ENCODE measurements around the gene UBTF.

The UBTF gene

GRCh38 chr17:44198721-44199552 is 20.5 kb downstream of the UBTF start:
- peak in 1 of 2 donors; percentile 25 for DNase-seq (ENCODE audit: low read depth in 1 of 2, low spot score in 1 of 2)

GRCh38 chr17:44197980-44198720 is 21.3 kb downstream of the UBTF start:
- DNase-seq (ENCODE audit: low read depth in 1 of 2, low spot score in 1 of 2), result peak in 1 of 2 donors; percentile 42

- no peak for DNase-seq (ENCODE audit: low read depth in 1 of 2, low spot score in 1 of 2)
Measured at GRCh38 chr17:44197107-44197506, 22.4 kb downstream of the UBTF start.

- DNase-seq (ENCODE audit: low read depth in 1 of 2, low spot score in 1 of 2), result no peak
Measured at GRCh38 chr17:44193326-44194084, 26.0 kb downstream of the UBTF start.

GRCh38 chr17:44192750-44193149 is 26.7 kb downstream of the UBTF start:
- DNase-seq (ENCODE audit: low read depth in 1 of 2, low spot score in 1 of 2), result no peak

GRCh38 chr17:44191941-44192496 is 27.5 kb downstream of the UBTF start:
- DNase-seq (ENCODE audit: low read depth in 1 of 2, low spot score in 1 of 2), result no peak

- DNase-seq (ENCODE audit: low read depth in 1 of 2, low spot score in 1 of 2), result no peak
Measured at GRCh38 chr17:44191369-44191768, 28.1 kb downstream of the UBTF start.

- no peak for DNase-seq (ENCODE audit: low read depth in 1 of 2, low spot score in 1 of 2)
Measured at GRCh38 chr17:44190481-44190880, 29.0 kb downstream of the UBTF start.

- no peak for DNase-seq (ENCODE audit: low read depth in 1 of 2, low spot score in 1 of 2)
Measured at GRCh38 chr17:44188576-44189403, 30.7 kb downstream of the UBTF start.

- no peak for DNase-seq (ENCODE audit: low read depth in 1 of 2, low spot score in 1 of 2)
Measured at GRCh38 chr17:44187131-44187899, 32.2 kb downstream of the UBTF start.

- peak; percentile 99 for DNase-seq (ENCODE audit: low read depth in 1 of 2, low spot score in 1 of 2)
Measured at GRCh38 chr17:44186307-44187130, 33.0 kb downstream of the UBTF start, which contains the start of gene TMUB2. Gene TMUB2 (plus strand): TSS chr17:44186972. CDS start chr17:44187709, 737 bp downstream.

GRCh38 chr17:44184212-44184810 is 35.2 kb downstream of the UBTF start:
- DNase-seq (ENCODE audit: low read depth in 1 of 2, low spot score in 1 of 2), result no peak

- no peak for DNase-seq (ENCODE audit: low read depth in 1 of 2, low spot score in 1 of 2)
Measured at GRCh38 chr17:44183024-44183423, 36.5 kb downstream of the UBTF start.

GRCh38 chr17:44178133-44178532 is 41.3 kb downstream of the UBTF start:
- no peak for DNase-seq (ENCODE audit: low read depth in 1 of 2, low spot score in 1 of 2)

- DNase-seq (ENCODE audit: low read depth in 1 of 2, low spot score in 1 of 2), result no peak
Measured at GRCh38 chr17:44177640-44178039, 41.8 kb downstream of the UBTF start.

GRCh38 chr17:44176671-44177501 is 42.6 kb downstream of the UBTF start:
- no peak for DNase-seq (ENCODE audit: low read depth in 1 of 2, low spot score in 1 of 2)

- DNase-seq (ENCODE audit: low read depth in 1 of 2, low spot score in 1 of 2), result no peak
Measured at GRCh38 chr17:44176257-44176656, 43.2 kb downstream of the UBTF start.
